WERI-Rb-1 (cell line): ENCODE measurements around the gene XAGE3.

ENCODE experiments used
- DNase-seq: peaks from one replicate; pipeline ENCODE4 v3.0.0-alpha.2; 2020
- H3K27ac ChIP-seq: fragments of 250-450 bp; sonication (Bioruptor Pico); 2 replicates; pipeline ENCODE4 v1.5.1; 2020; ENCODE audit warnings: mild to moderate bottlenecking, moderate library complexity
- H3K27me3 ChIP-seq: fragments of 250-450 bp; sonication (Bioruptor Pico); 2 replicates; pipeline ENCODE4 v1.5.1; 2021; ENCODE audit warnings: mild to moderate bottlenecking, low read depth, moderate library complexity; ENCODE audit not compliant: insufficient read depth, severe bottlenecking
- H3K36me3 ChIP-seq: fragments of 250-450 bp; sonication (Bioruptor Pico); 2 replicates; pipeline ENCODE4 v1.5.1; 2020; ENCODE audit warnings: mild to moderate bottlenecking, moderate library complexity
- H3K4me3 ChIP-seq: 2 replicates; pipeline ENCODE4 v1.5.1; 2011; ENCODE audit warnings: low read depth, mild to moderate bottlenecking, control low read depth, low read length
- H3K9me3 ChIP-seq: fragments of 250-450 bp; sonication (Bioruptor Pico); 2 replicates; pipeline ENCODE4 v1.5.1; 2021; ENCODE audit warnings: mild to moderate bottlenecking, moderate library complexity; ENCODE audit not compliant: severe bottlenecking
- CTCF ChIP-seq: IDR thresholded peaks from 2 replicates; pipeline ENCODE4 v1.5.1; 2011; ENCODE audit warnings: low read depth, mild to moderate bottlenecking, control low read depth, inconsistent platforms, low read length

The XAGE3 gene

GRCh38 chrX:52839137-52839536, 28.7 kb downstream of the XAGE3 start:
- DNase-seq = no peak
- Histone ChIP-seq H3K27me3 (peaks cover 4% of the 10 kb centered on the region), H3K27ac (no peak overlapping the region), H3K9me3 (peaks cover 2% of the 10 kb centered on the region), H3K4me3 (no peak overlapping the region), H3K36me3 (no peaks in the 10 kb centered on the region)
- TF ChIP-seq CTCF = no peak

GRCh38 chrX:52830551-52830950, 37.3 kb downstream of the XAGE3 start:
- H3K27me3 ChIP-seq = peaks cover 31% of the 10 kb centered on the region
- peaks cover 2% of the 10 kb centered on the region for H3K9me3 ChIP-seq
- TF ChIP-seq CTCF = no peak

GRCh38 chrX:52824608-52825007, 43.3 kb downstream of the XAGE3 start:
- peaks cover 2% of the 10 kb centered on the region for H3K9me3 ChIP-seq
- no peak for DNase-seq
- no peaks in the 10 kb centered on the region for H3K36me3 ChIP-seq
- peaks cover 48% of the 10 kb centered on the region for H3K27me3 ChIP-seq
- no peak overlapping the region for H3K4me3 ChIP-seq
- no peak for TF ChIP-seq CTCF
- no peak overlapping the region for H3K27ac ChIP-seq

More at GRCh38 chrX:52830551-52830950, 37.3 kb downstream of the XAGE3 start:
- no peaks in the 10 kb centered on the region for H3K36me3 ChIP-seq
- DNase-seq = no peak
- no peak overlapping the region for H3K4me3 ChIP-seq
- no peak overlapping the region for H3K27ac ChIP-seq

GRCh38 chrX:52821079-52821760, 46.7 kb downstream of the XAGE3 start:
- DNase-seq = no peak
- TF ChIP-seq CTCF = no peak
- no peaks in the 10 kb centered on the region for H3K9me3 ChIP-seq
- no peak overlapping the region for H3K27ac ChIP-seq
- H3K27me3 ChIP-seq = peaks cover 47% of the 10 kb centered on the region
- no peak overlapping the region for H3K4me3 ChIP-seq
- H3K36me3 ChIP-seq = no peaks in the 10 kb centered on the region

- no peak overlapping the region for H3K27ac ChIP-seq
- H3K4me3 ChIP-seq = no peak overlapping the region
- no peak for TF ChIP-seq CTCF
- H3K9me3 ChIP-seq = no peaks in the 10 kb centered on the region
- peaks cover 59% of the 10 kb centered on the region for H3K27me3 ChIP-seq
- H3K36me3 ChIP-seq = no peaks in the 10 kb centered on the region
- DNase-seq = no peak
Observed at GRCh38 chrX:52819788-52820187, 48.1 kb downstream of the XAGE3 start.
